GM19043 (cell line): ENCODE data around the gene GRM4.

ENCODE experiments used
- ATAC-seq: cut with Tn5 transposase; IDR thresholded peaks from one replicate; pipeline ENCODE4 v1.9.1; 2021; ENCODE audit warnings: low read depth; ENCODE audit not compliant: unreplicated experiment

Gene GRM4

GRCh38 chr6:33999567-33999966 lies 146.3 kb downstream of the GRM4 start:
- ATAC-seq, result no peak

GRCh38 chr6:33998660-33999059 lies 147.2 kb downstream of the GRM4 start:
- ATAC-seq, result no peak

- ATAC-seq, result no peak
Measured at GRCh38 chr6:33997265-33997664, 148.6 kb downstream of the GRM4 start.

GRCh38 chr6:33996120-33996475 lies 149.8 kb downstream of the GRM4 start:
- no peak for ATAC-seq

GRCh38 chr6:33995309-33996119 lies 150.4 kb downstream of the GRM4 start:
- no peak for ATAC-seq

GRCh38 chr6:33994472-33995308 lies 151.2 kb downstream of the GRM4 start:
- ATAC-seq, result no peak

- ATAC-seq, result no peak
Measured at GRCh38 chr6:33993653-33994471, 152.0 kb downstream of the GRM4 start.

- ATAC-seq, result no peak
Measured at GRCh38 chr6:33993091-33993490, 152.8 kb downstream of the GRM4 start.

- no peak for ATAC-seq
Measured at GRCh38 chr6:33992191-33992590, 153.7 kb downstream of the GRM4 start.

GRCh38 chr6:33991610-33992009 lies 154.3 kb downstream of the GRM4 start:
- no peak for ATAC-seq

- no peak for ATAC-seq
Measured at GRCh38 chr6:33990061-33990541, 155.8 kb downstream of the GRM4 start.

GRCh38 chr6:33989016-33989854 lies 156.7 kb downstream of the GRM4 start:
- ATAC-seq, result no peak

GRCh38 chr6:33988121-33989015 lies 157.5 kb downstream of the GRM4 start:
- no peak for ATAC-seq

GRCh38 chr6:33987531-33988021 lies 158.3 kb downstream of the GRM4 start:
- no peak for ATAC-seq

GRCh38 chr6:33985947-33986346 lies 159.9 kb downstream of the GRM4 start:
- no peak for ATAC-seq

- ATAC-seq, result no peak
Measured at GRCh38 chr6:33985313-33985751, 160.6 kb downstream of the GRM4 start.

GRCh38 chr6:33984466-33985312 lies 161.2 kb downstream of the GRM4 start:
- ATAC-seq, result no peak
